Fibroblast of lung (primary cell): ENCODE data around the gene FAM53C.

Experiments used
- EZH2 ChIP-seq: IDR thresholded peaks from 2 replicates; pipeline ENCODE4 v1.5.1; 2012; ENCODE audit warnings: low read length, control low read depth, mild to moderate bottlenecking; ENCODE audit errors: missing control alignments
- TF ChIP-seq, protein P1 (sequence below), 2 donors: IDR thresholded peaks in 1 of 2; conservative IDR thresholded peaks in 1 of 2; 1 replicate in 1 of 2; 2 replicates in 1 of 2; pipeline ENCODE4 v1.5.1; 2011 to 2012; ENCODE audit warnings: low read length in 2 of 2, control low read depth in 1 of 2, inconsistent platforms in 1 of 2, low read depth in 1 of 2, mild to moderate bottlenecking in 1 of 2

DNA sequence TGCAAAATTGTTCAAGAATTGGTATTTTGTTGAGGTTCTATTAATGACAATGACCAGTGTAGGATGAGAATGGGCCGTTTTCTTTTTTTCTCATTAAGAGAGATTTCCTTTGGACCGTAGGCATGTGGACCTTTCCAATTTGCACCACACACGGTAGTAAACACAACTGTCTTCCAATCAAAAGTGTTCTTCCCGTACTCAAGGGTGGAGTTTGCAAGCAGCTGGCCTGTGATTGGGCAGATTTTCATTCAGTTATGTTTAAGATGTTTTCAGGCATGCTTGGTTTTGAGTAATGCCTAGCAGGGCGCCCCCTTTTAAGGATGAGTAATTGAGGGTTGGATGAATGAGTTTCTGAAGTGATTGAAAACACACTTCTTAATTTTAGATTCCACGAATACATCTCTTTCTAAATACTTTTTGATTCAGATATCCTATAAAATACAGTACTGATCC lies 16.9 kb downstream of the FAM53C start:
- TF ChIP-seq, protein P1, sequence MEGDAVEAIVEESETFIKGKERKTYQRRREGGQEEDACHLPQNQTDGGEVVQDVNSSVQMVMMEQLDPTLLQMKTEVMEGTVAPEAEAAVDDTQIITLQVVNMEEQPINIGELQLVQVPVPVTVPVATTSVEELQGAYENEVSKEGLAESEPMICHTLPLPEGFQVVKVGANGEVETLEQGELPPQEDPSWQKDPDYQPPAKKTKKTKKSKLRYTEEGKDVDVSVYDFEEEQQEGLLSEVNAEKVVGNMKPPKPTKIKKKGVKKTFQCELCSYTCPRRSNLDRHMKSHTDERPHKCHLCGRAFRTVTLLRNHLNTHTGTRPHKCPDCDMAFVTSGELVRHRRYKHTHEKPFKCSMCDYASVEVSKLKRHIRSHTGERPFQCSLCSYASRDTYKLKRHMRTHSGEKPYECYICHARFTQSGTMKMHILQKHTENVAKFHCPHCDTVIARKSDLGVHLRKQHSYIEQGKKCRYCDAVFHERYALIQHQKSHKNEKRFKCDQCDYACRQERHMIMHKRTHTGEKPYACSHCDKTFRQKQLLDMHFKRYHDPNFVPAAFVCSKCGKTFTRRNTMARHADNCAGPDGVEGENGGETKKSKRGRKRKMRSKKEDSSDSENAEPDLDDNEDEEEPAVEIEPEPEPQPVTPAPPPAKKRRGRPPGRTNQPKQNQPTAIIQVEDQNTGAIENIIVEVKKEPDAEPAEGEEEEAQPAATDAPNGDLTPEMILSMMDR (conservative IDR thresholded peaks at IDR 0.05 in 1 of 2, IDR thresholded peaks at IDR 0.05 in 1 of 2; ENCODE audit: low read depth in 1 of 2, low read length in 2 of 2), result no peak
- TF ChIP-seq EZH2, result no peak
